ENCODE data around the gene MARCHF3. TPM values are rescaled to one million over a fixed set of nuclear protein-coding genes. Genes with fewer than 3 reads are reported as not detected.

The MARCHF3 gene
- total and polyA plus RNA-seq, 2 donors (not counting 3 experiments of a cell fraction or from before 2014, with no cell fraction given): 31.9 to 35.0 TPM

DNA sequence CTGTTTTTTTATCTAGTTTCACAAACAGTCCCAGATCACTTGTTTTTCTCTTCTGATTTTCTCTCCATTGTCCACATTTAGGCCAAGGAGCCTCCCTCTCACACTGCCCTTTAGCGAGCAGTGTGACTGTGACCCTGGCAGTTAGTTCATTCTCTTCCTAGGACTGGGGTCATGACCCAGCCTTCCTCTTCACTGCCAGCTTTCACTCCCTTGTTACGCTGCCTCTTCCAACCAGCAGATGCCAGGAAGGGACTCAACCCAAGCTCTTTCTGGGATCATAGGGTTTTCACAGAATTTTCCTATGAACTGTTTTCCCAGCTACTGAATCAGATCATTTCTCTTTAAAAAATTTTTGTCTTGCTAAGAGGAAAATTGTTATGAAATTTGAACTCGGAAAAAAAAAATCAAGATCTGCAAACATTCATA is 182.5 kb downstream of the MARCHF3 start:
- H3K4me2 ChIP-seq (ENCODE audit: insufficient read depth, low read length): no peak overlapping the region
- no peaks in the 10 kb centered on the region for H3K27me3 ChIP-seq (ENCODE audit: control insufficient read depth in 2 of 2, insufficient read depth in 2 of 2, low read length in 2 of 2)
- H4K20me1 ChIP-seq (replicated peaks; ENCODE audit: control insufficient read depth, extremely low read depth, insufficient read depth, low read length): no peaks in the 10 kb centered on the region
- peak overlapping the region; percentile 7 for H2AFZ ChIP-seq (ENCODE audit: low read depth, low read length)
- TF ChIP-seq, protein P1, sequence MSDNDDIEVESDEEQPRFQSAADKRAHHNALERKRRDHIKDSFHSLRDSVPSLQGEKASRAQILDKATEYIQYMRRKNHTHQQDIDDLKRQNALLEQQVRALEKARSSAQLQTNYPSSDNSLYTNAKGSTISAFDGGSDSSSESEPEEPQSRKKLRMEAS (IDR thresholded peaks at IDR 0.05; ENCODE audit: insufficient read depth, insufficient read length): no peak
- TF ChIP-seq MYC (IDR thresholded peaks at IDR 0.05; ENCODE audit: low read depth, low read length) (no peak), FOS (IDR thresholded peaks at IDR 0.05; ENCODE audit: borderline replicate concordance, insufficient read depth, low read length) (no peak), EZH2 (IDR thresholded peaks at IDR 0.05; ENCODE audit: borderline replicate concordance, low read depth, low read length, severe bottlenecking) (no peak), POLR2AphosphoS5 (IDR thresholded peaks at IDR 0.05; ENCODE audit: insufficient read depth, low read depth, low read length) (no peak), JUN (IDR thresholded peaks at IDR 0.05; ENCODE audit: borderline replicate concordance, insufficient read depth, insufficient read length, low read depth) (no peak), GATA2 (IDR thresholded peaks at IDR 0.05; ENCODE audit: insufficient read depth, insufficient read length, low read depth, low read length) (no peak)
- TF ChIP-seq, protein P2, sequence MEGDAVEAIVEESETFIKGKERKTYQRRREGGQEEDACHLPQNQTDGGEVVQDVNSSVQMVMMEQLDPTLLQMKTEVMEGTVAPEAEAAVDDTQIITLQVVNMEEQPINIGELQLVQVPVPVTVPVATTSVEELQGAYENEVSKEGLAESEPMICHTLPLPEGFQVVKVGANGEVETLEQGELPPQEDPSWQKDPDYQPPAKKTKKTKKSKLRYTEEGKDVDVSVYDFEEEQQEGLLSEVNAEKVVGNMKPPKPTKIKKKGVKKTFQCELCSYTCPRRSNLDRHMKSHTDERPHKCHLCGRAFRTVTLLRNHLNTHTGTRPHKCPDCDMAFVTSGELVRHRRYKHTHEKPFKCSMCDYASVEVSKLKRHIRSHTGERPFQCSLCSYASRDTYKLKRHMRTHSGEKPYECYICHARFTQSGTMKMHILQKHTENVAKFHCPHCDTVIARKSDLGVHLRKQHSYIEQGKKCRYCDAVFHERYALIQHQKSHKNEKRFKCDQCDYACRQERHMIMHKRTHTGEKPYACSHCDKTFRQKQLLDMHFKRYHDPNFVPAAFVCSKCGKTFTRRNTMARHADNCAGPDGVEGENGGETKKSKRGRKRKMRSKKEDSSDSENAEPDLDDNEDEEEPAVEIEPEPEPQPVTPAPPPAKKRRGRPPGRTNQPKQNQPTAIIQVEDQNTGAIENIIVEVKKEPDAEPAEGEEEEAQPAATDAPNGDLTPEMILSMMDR (IDR thresholded peaks at IDR 0.05; ENCODE audit: extremely low read depth in 1 of 2, insufficient read depth in 1 of 2, low read depth in 1 of 2, low read length in 2 of 2): no peak
- DNase-seq (ENCODE audit: low read depth, low spot score) (peak; percentile 40), FAIRE-seq (no peak)
- no peak overlapping the region for H3K4me3 ChIP-seq (replicated peaks in 1 of 3; ENCODE audit: insufficient read depth in 1 of 3, low read depth in 1 of 3, low read length in 3 of 3)
- H3K9me1 ChIP-seq (replicated peaks; ENCODE audit: control insufficient read depth, extremely low read depth, insufficient read depth, low read length): no peaks in the 10 kb centered on the region
- ChIA-PET CTCF (interaction anchor here (1.1 to 3.0 kb wide), 2 partner anchors 10 to 18 kb away, joined by 3 to 14 read pairs; no protein-coding TSS in a partner anchor), POLR2A (no interaction called here)
- dilution Hi-C loops (cut with MboI; ENCODE audit: extremely low pct_ligation_motif_present, low sequenced_read_pairs): no loop called here
- H3K79me2 ChIP-seq (ENCODE audit: control insufficient read depth, insufficient read depth, low read length): no peaks in the 10 kb centered on the region
- no TSS peak for BruUV-seq (replicated peaks)
- no peak overlapping the region for H3K27ac ChIP-seq (ENCODE audit: insufficient read depth, low read depth, low read length)
- H3K9ac ChIP-seq (replicated peaks; ENCODE audit: extremely low read depth, insufficient read depth, low read length): no peak overlapping the region
- no peaks in the 10 kb centered on the region for H3K36me3 ChIP-seq (ENCODE audit: control insufficient read depth in 2 of 2, extremely low read depth in 1 of 2, insufficient read depth in 2 of 2, low read length in 2 of 2)
- peaks cover 33% of the 10 kb centered on the region for H3K4me1 ChIP-seq (ENCODE audit: control insufficient read depth, extremely low read depth, insufficient read depth, low read length)
- intact Hi-C loops (cut with micrococcal nuclease): no loop called here
- H3K9me3 ChIP-seq (replicated peaks; ENCODE audit: control insufficient read depth, insufficient read depth, low read length): no peaks in the 10 kb centered on the region

Measured in endothelial cell of umbilical vein (primary cell).